Endodermal cell (in vitro differentiated cells): Measurements from ENCODE around the gene CDH23. TPM values are rescaled to one million over a fixed set of nuclear protein-coding genes. Genes with fewer than 3 reads are reported as not detected.

Experiments
- DNase-seq: peaks from one replicate; pipeline ENCODE4 v3.0.0-alpha.2; 2017
- H3K27ac ChIP-seq: 2 replicates; pipeline ENCODE4 v1.5.1; 2013; ENCODE audit warnings: mild to moderate bottlenecking, low read depth, low read length, moderate library complexity
- H3K27me3 ChIP-seq: 2 replicates; pipeline ENCODE4 v1.6.1; 2013; ENCODE audit warnings: mild to moderate bottlenecking, low read length, moderate library complexity; ENCODE audit not compliant: insufficient read depth, control insufficient read depth, poor library complexity, severe bottlenecking
- H3K36me3 ChIP-seq: 2 replicates; pipeline ENCODE4 v1.7.0; 2013; ENCODE audit warnings: mild to moderate bottlenecking, low read length, moderate library complexity; ENCODE audit not compliant: control insufficient read depth, insufficient read depth
- H3K4me1 ChIP-seq: one replicate; pipeline ENCODE4 v1.7.0; 2013; ENCODE audit warnings: low read length; ENCODE audit not compliant: control insufficient read depth, insufficient read depth
- H3K4me3 ChIP-seq: 2 replicates; pipeline ENCODE4 v1.5.1; 2013; ENCODE audit warnings: mild to moderate bottlenecking, low read length, moderate library complexity
- H3K9ac ChIP-seq: 2 replicates; pipeline ENCODE4 v1.6.1; 2013; ENCODE audit warnings: mild to moderate bottlenecking, low read length, moderate library complexity; ENCODE audit not compliant: poor library complexity, severe bottlenecking; ENCODE audit errors: extremely low read depth
- H3K9me3 ChIP-seq: 2 replicates; pipeline ENCODE4 v1.6.1; 2013; ENCODE audit warnings: mild to moderate bottlenecking, low read length, moderate library complexity; ENCODE audit not compliant: control insufficient read depth
- H3K27ac Mint-ChIP-seq: 2 replicates; pipeline ENCODE4 v1.8.0; 2020; ENCODE audit warnings: mixed read lengths
- H3K27me3 Mint-ChIP-seq: 2 replicates; pipeline ENCODE4 v1.8.0; 2021; ENCODE audit warnings: mild to moderate bottlenecking, mixed read lengths; ENCODE audit not compliant: insufficient read depth
- H3K36me3 Mint-ChIP-seq: 2 replicates; pipeline ENCODE4 v1.8.0; 2020; ENCODE audit warnings: low read depth, mixed read lengths
- H3K4me1 Mint-ChIP-seq: 2 replicates; pipeline ENCODE4 v1.8.0; 2020; ENCODE audit warnings: mixed read lengths
- H3K4me3 Mint-ChIP-seq: 2 replicates; pipeline ENCODE4 v1.8.0; 2020; ENCODE audit warnings: mild to moderate bottlenecking, moderate library complexity, mixed read lengths
- H3K9me3 Mint-ChIP-seq: 2 replicates; pipeline ENCODE4 v1.8.0; 2020; ENCODE audit warnings: mild to moderate bottlenecking, mixed read lengths
- WGBS, 2 experiments: methylation state at CpG; one replicate each; pipeline versions ENCODE4 v1.1.5 to v1.1.7; 2013; ENCODE audit warnings: missing lambda C conversion rate in 2 of 2, mixed read lengths in 1 of 2; ENCODE audit not compliant: insufficient coverage in 1 of 2, insufficient read length in 1 of 2; 5-methylcytosine and 5-hydroxymethylcytosine counted together
- total RNA-seq, 2 donors: library from RNA; stranded (reverse); fragmentation: NEBNext Ultra II Directional in 1 of 2; extraction: Animal tissue kit (Norgen Biotek cat#: 25700) in 1 of 2; gene quantifications; 2 replicates in 1 of 2; 3 replicates in 1 of 2; pipeline ENCODE4 v1.2.1, GENCODE V29; 2021
- TF ChIP-seq, protein P1 (sequence below): fragments of 200-600 bp; sonication (generic); conservative IDR thresholded peaks from 2 replicates; pipeline ENCODE4 v1.5.0; 2021; ENCODE audit warnings: antibody characterized with exemption, mild to moderate bottlenecking

CDH23 gene
- total RNA-seq, 2 donors from 2014 or later: 2.1 to 4.2 TPM

DNA sequence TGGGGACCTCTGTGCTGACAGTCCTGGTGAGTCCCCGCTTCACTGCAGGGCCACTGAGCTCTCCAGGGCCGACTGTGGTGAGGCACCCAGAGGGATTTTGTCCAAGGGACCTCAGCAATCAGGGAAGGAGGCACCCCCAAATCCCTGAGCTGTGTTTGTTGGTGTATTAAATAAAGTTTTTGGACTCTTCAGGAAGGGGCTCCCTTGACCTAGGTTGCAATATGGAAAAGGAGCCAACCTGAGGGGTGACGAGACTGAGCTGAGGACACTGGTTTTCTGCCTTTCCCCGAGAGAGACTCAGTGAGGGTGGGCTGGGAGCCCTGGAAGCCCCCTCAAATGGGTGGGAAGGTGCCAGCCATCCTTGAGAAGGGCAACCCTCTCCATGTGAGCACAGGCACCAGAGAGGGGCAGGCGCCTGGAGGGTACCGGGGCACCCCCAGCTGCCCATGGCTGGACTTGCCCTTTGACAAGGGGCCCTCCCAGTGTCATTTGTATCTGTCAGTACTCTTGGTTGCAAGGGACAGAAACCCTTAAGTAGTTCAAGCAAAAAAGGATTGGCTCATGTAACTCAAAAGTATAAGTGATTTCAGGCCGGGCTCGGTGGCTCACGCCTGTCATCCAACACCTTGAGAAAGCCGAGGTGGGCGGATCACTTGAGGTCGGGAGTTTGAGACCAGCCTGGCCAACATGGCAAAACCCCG lies 250.0 kb downstream of the CDH23 start:
- no peak overlapping the region for H3K4me3 Mint-ChIP-seq
- H3K27me3 ChIP-seq: no peaks in the 10 kb centered on the region
- DNase-seq: no peak
- H3K27ac ChIP-seq: no peak overlapping the region
- 88 to 89% methylated on average over 8 to 13 of the region's 13 CpGs for WGBS, 2 experiments
- H3K36me3 ChIP-seq: no peaks in the 10 kb centered on the region
- H3K9me3 Mint-ChIP-seq: no peaks in the 10 kb centered on the region
- H3K4me1 ChIP-seq: peaks cover 19% of the 10 kb centered on the region
- TF ChIP-seq, protein P1, sequence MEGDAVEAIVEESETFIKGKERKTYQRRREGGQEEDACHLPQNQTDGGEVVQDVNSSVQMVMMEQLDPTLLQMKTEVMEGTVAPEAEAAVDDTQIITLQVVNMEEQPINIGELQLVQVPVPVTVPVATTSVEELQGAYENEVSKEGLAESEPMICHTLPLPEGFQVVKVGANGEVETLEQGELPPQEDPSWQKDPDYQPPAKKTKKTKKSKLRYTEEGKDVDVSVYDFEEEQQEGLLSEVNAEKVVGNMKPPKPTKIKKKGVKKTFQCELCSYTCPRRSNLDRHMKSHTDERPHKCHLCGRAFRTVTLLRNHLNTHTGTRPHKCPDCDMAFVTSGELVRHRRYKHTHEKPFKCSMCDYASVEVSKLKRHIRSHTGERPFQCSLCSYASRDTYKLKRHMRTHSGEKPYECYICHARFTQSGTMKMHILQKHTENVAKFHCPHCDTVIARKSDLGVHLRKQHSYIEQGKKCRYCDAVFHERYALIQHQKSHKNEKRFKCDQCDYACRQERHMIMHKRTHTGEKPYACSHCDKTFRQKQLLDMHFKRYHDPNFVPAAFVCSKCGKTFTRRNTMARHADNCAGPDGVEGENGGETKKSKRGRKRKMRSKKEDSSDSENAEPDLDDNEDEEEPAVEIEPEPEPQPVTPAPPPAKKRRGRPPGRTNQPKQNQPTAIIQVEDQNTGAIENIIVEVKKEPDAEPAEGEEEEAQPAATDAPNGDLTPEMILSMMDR: no peak
- peaks cover 3% of the 10 kb centered on the region for H3K27me3 Mint-ChIP-seq
- H3K27ac Mint-ChIP-seq: no peak overlapping the region
- H3K4me3 ChIP-seq: no peak overlapping the region
- no peaks in the 10 kb centered on the region for H3K9me3 ChIP-seq
- no peaks in the 10 kb centered on the region for H3K36me3 Mint-ChIP-seq
- no peak overlapping the region for H3K9ac ChIP-seq
- H3K4me1 Mint-ChIP-seq: peaks cover 30% of the 10 kb centered on the region

DNA sequence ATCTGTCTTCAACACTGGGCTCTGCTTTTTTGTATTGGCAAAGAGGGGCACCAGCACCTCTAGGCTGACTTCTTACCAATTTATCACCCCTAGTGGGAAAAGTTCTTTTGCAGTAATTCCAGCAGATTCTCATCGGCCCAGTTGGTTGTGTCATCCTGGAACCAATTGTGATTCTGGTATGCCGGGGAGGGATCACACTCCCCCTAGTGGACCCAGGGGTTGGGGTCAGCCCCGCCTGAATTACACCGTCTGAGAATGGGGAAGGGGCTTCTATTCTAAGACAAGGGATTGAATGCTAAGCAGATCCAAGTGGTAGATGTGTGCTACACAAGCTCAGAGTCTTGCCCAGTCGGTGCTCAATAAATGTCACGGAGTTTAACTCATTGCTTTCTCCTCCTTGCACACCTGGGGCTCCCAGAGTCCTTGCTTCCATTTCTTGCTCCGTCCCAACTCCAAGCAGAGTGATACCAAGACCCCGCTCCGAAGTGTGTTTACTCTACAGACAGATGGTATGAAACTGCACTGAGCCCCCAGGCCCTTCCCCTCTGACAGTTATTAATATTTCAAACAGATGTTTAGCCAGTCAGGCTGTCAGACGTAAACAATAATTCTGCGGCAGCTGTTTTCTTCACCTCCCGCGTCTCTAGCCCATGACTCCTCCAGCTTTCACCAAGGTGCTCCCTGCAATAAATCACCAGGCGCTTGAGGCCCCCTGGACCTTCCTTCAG lies 251.0 kb downstream of the CDH23 start:
- H3K9me3 Mint-ChIP-seq: no peaks in the 10 kb centered on the region
- Histone ChIP-seq H3K36me3 (no peaks in the 10 kb centered on the region), H3K4me1 (peaks cover 19% of the 10 kb centered on the region), H3K9me3 (no peaks in the 10 kb centered on the region), H3K9ac (no peak overlapping the region), H3K4me3 (no peak overlapping the region), H3K27ac (no peak overlapping the region), H3K27me3 (no peaks in the 10 kb centered on the region)
- H3K27me3 Mint-ChIP-seq: peaks cover 3% of the 10 kb centered on the region
- WGBS, 2 experiments: 66 to 87% methylated on average over 8 to 14 of the region's 14 CpGs
- no peak overlapping the region for H3K27ac Mint-ChIP-seq
- peak; percentile 85 for DNase-seq
- TF ChIP-seq, protein P1: peak; percentile 90
- H3K4me1 Mint-ChIP-seq: peaks cover 30% of the 10 kb centered on the region
- H3K36me3 Mint-ChIP-seq: no peaks in the 10 kb centered on the region
- no peak overlapping the region for H3K4me3 Mint-ChIP-seq

DNA sequence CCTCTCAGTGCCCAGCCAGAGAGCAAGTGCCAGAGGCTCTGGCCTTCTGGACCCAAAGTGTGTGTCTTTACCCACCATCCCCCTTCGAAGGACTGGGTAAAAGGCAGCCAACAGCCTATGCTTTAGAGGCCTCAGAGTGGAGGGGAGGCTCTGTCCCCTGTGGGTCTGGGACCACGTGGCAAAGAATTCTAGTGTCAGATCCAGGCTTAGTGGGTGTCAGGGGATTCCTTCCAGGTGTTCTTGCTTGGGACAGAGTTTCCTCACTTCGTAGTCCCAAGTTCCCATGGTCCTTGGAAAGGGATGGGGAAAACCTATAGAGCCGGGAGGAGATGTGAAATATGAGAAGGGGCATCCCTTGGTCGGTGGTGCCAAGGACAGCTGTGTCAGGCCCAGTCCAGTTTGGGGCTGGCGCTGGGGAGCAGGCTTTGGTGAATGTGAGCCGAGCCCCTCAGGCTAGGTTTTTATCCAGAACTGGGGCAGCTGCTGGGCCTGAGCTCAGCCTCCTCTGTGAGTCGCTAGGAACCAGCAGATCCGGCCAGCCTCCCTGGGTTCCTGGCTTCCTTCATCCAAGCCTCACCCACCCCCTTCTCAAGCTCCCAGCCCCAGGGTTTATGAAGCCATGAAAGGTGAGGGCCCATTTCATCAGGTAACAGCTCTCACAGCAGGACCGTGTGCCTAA lies 251.7 kb downstream of the CDH23 start:
- peaks cover 5% of the 10 kb centered on the region for H3K27me3 Mint-ChIP-seq
- Histone ChIP-seq H3K9ac (no peak overlapping the region), H3K9me3 (no peaks in the 10 kb centered on the region), H3K36me3 (no peaks in the 10 kb centered on the region), H3K4me3 (no peak overlapping the region), H3K27me3 (no peaks in the 10 kb centered on the region), H3K27ac (no peak overlapping the region), H3K4me1 (peaks cover 20% of the 10 kb centered on the region)
- H3K4me1 Mint-ChIP-seq: peaks cover 35% of the 10 kb centered on the region
- TF ChIP-seq, protein P1: no peak
- 76 to 82% methylated on average over 8 to 10 of the region's 10 CpGs for WGBS, 2 experiments
- no peak for DNase-seq
- H3K27ac Mint-ChIP-seq: no peak overlapping the region
- no peak overlapping the region for H3K4me3 Mint-ChIP-seq
- no peaks in the 10 kb centered on the region for H3K36me3 Mint-ChIP-seq
- H3K9me3 Mint-ChIP-seq: no peaks in the 10 kb centered on the region
